Brain pericyte (primary cell): ENCODE results near the gene PPP2R2B.

ENCODE experiments used
- DNase-seq: peaks from one replicate; pipeline ENCODE4 v3.0.0-alpha.2; 2012; ENCODE audit warnings: low read depth, low spot score

Gene PPP2R2B

DNA sequence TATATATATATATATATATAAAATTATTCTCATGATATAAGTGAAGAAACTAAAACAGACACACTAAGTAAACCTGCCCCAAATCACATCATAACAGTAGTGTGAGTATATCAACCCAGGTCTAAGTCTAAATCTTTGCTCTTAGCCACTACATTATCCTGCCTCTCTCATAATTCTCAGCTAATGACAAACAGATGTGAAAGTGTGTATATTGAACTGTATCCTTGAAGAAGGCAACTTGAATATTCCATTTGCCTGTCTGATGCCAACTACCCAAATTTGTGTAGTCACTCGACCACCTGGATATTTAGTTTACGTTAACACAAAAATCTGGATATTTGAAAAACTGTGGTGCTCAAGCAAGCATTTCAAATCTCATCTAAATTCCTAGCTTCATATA lies 97.4 kb downstream of the PPP2R2B start:
- DNase-seq = no peak

DNA sequence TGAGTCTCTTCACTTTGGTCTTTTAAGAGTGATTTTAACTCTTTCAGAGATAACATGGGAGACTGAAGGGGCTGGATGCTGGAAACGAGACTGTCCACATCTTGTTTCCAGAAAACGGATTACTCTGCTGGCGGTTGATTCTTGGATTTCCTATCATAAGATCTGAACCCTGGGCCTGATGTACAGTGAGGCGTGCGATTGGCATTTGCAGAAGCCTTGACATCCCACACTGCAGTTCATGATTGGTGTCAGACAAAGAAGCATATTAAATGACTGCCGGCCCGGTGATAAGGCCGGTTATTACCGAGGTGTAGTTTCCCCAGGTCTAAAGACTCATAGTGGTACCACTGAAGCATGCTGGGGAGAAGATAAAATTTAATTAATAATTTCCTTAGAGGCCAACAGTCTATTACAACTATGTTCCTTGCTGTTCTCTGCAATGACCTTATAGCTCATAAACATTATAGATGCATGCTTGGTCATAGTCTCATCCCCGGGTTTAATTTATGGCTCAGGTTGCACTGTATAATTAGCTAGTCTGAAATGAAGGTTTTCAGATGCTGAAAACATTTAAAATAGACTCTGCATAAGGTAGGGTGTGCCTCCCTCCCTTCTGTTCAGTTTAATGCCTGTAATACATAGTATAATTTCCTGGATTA lies 99.2 kb downstream of the PPP2R2B start:
- no peak for DNase-seq

DNA sequence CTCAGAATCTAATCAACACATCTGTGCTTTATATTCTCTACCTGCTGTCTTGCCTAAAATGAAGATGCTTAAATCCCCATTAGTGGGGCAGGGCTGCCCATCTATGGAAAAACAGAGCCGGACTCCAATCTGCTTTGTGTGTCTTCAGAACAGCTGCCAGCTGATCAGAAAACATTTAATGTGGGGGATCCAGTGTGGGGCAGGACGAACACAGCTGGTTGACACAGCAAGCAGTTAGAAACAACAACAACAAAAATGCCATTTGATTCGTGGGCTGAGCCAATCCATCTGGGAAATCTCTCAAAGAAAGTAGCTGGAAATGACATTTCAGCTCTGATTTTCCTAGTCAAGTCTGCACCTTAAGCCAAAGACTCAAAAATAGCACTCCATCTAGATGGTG lies 99.8 kb downstream of the PPP2R2B start:
- DNase-seq = no peak

DNA sequence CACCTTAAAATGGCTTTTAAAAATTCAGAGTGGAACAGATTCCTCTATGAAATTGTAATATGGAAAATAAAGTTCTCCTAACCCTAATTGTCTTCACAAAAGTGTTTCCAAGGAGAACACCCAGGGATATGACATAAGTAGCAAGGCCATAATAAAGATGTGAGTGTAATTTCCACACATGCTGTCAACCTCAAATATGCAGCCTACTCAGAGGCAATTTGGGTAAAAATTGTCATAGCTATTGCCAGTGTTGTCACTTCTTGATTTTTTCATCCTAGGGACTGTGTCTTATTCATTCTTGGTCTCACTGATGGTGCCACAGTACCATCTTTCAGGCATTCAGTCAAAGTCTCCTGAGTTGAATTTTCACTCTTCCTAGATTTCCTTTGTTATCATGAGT lies 100.3 kb downstream of the PPP2R2B start:
- DNase-seq = no peak

DNA sequence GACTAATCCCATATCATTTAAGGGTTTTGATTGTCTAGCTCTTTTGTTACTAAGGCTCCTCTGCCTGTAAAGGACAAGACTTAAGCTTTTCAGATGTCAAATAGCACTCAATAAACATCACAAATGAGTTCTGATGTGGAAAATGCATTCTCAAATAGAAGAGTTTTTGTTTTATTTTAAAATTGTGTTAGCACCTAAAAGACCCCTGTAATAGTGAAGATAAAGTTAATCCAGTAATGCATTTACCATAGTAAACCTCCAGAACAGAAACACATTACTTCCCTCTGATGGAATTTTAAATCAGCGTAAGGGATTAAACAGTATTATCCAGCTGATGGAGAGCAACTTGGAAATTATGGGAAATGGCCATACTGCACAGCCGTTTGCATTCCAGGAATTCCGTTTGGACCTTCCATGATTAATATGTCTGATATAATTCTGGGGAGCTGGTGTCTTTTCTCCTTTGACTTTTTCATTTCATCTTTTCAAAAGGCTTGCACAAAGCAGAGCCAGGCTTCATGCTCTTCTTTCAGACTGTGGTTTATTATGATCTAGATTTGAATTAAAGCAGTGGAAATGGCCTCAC lies 105.6 kb downstream of the PPP2R2B start:
- no peak for DNase-seq

DNA sequence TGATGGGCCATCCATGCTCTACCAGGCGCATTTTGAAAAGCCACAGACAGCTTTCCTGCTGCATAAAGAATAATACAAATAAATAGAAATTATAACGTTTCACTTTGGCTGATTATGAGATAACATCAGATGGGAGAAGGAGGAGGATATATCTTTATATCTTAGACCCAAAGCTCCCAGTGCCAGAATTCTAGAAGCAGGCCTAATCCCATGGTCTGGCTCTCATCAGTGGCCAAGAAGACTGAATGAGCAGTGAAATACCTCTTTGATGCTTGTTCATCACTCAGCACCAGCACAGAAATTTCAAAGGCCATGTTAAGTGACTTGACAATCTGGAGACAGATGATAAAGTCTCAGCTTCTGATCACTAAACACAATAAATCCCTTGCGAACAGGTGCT lies 107.6 kb downstream of the PPP2R2B start:
- no peak for DNase-seq

DNA sequence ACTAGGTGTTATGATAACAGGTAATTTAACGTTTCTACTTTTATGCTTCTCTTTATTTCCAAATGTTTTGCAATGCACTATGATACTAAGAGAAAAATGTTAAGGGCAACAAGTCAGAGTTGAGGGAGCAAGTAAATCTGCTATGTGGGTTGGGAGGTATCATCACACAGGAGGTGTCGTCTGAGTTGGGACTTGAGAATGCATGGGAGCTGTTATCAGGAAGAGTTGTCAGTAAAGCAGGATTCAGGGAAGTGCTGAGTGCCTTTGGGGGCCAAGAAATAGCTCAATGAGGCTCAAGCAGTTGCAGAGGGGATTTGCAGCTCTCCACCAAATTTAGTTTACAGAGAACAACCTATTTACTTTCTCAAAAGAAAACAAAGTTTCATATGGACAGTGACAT lies 108.0 kb downstream of the PPP2R2B start:
- DNase-seq = no peak

DNA sequence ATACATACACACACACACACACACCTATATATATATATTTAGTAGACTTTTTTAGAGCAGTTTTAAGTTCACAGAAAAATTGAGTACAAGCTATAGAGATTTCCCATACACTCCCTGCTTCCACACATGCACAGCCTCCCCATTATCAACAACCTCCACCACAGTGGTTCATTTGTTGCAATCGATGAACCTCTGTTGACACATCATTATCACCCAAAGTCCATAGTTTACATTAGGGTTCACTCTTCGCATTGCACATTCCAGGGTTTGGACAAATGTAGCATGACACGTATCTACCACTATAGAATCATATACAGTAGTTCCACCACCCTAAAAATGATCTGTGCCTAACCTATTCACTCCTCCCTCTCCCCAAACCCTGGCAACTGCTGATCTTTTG lies 111.0 kb downstream of the PPP2R2B start:
- no peak for DNase-seq

DNA sequence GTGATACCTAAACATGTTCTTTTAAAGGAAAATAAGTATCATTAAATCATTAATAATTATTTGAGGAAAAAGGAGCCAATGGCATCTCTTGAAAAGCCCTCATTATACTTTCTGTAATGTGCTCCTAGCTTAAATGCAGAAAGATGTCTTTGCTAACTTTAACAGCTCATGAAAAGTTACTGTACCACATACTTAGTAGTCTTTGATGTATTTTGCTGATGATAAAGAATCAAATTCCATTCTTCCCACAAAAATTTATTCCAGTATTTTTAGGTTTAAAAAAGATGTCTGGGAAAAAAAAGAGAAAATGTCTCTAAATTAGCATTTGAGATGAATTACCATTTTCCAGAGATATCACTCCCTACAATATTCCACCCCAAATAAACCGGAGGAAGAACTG lies 112.5 kb downstream of the PPP2R2B start:
- no peak for DNase-seq

DNA sequence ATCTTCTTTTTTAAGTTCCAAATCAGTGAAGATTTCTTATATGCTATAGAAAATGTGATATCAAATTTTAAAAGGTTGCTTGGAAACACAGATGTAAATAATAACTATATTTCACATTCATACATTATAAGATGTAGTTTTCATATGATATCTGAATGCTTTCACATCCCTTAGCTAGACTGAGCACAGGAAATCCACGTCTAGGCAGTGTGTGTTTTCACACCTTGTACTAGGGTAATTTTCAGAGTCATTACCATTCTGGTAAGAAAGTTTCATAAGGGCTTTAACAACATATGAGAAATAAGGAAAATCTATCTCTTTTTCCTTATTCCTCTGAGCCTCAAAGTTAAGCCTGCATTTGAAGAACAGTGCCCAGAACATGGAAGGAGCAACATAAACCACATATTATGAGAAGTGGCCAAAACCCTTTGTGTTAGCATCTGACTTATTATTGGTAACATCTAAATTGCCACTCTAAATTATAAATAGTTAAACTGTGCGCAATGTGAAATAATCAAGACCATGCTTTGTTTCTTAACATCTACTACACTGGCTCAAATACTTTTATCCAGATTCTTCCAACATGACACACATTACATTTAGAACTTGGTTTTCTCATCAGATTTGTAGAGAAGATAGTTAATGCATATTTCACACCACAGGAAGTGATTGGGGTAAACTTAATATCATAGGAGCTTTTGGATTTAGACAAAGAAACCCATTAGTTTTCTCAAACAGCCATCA lies 113.3 kb downstream of the PPP2R2B start:
- no peak for DNase-seq

DNA sequence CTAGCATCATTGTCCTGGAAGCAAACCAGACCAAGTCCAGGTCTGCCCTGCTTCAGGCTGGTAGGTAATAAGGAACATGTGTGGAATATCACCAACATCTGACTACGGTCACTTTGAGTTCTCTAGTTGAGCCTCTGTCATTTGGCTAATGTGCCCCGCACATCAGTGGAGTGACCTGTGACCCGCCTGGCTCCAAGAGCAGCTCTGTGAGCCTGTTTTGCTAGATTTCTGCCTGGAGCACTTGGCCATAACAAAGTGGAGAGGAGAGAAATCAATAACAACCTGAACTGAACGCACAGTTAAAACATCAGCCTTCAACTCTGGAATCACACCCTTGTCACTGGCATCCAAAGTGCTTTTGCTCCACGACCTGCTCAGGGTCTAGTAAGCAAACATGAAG lies 115.7 kb downstream of the PPP2R2B start:
- DNase-seq = no peak

DNA sequence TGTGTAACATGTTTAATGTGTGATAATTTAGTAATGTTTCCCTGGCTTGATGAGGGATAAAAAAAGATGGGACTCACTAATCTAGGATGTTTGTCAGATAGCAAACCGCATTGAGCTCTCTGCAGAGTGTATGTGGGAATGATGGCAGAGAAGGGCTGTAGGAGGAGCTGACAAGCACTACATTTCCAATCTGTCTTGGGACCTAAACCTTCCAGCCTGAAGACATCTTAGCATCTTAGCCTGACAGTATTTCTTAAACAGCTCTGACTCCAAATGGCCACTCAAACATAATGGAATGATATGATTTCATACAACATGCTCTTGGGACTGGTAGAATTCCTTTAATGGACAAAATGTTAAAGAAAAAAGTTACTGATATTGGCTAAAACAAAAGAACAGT lies 116.7 kb downstream of the PPP2R2B start:
- DNase-seq = no peak

DNA sequence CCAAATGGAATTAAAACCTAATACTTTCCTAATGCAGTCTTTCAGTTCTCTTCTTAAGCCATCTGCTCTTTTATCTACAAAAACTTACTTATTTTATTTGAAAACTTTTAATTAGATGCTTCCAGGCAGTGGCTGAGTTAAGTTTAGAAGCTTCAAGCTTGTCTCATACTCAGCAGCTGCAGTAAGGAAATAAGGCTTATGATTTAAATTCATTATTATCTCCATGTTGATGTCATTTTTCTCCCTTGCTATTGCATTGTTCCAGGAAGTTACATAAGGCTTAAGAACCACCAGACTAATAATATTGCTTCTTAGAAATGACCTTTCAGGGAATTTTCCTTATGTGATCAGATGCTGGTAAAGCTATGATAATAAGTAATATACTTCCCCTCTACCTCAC lies 119.6 kb downstream of the PPP2R2B start:
- DNase-seq = no peak

DNA sequence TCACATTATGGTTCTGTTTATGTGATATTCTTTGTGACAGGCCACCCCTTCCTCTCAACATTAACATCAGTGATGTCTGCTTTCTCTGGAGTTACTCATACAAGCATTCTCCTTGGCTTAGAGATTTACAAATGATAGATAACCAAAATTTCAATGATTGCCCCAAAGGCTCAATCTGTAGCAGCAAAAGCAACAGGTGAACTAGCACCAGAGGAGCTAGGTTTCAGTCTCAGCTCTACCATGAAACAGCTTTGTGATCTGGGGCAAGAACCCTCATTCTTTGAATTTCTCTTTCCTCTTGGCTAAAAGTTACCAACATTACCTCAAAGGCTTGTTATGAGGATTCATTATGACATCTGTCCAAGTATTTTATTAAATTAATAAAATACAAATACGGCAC lies 120.5 kb downstream of the PPP2R2B start:
- DNase-seq = no peak

DNA sequence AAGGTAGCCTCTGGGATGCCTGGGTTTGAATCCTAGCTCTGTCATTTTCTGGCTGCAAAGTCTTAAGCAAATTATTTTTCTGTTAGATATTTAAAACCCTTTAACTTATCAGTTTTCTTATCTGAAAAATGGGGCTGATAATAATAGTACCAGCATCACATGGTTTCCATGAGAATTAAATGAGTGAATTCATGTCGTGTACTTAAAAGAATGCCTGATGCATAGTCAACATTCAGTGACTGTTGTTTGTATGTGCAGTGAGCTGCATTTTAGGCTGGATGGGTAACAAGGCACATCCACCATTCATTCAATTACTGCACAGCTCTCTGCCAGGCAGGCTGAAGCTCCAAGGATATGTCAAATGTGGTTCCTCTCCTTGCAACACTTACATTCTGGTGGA lies 122.0 kb downstream of the PPP2R2B start:
- DNase-seq = no peak

DNA sequence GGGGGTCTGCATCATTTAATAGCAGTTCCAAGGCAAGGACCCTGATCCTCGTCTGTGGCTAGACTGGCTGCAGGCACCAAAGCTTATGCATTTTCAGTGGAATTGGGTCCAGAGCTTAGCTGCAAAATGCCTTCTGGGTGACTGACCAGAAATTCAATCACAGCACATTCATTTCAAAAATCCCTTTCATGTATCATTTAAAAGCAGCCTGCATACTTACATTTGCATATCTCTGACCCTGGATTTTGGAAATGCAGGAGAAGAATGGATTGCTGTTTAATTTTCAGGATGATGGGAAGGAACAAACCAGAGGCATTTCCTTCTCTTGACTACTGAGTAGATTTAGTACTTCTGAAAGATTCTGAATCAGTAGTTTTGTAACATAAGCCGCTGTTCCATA lies 122.8 kb downstream of the PPP2R2B start:
- DNase-seq = no peak

DNA sequence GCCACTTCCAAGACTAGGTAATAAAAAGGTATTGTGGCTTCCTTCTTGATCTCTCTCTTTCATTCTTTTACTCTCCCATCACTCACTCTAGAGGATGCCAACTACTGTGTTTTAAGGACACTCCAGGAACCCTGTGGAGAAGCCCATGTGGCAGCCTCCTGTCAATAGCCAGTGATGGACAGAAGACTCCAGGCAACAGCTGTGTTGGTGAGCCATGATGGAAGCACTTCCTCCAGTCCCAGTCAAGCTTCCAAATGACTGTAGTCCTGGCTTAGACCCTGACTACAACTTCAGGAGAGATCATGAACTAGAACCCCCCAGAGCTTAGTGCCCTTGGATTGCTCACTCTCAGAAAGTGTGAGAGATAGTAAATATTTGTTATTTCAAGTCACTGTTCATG lies 123.9 kb downstream of the PPP2R2B start:
- no peak for DNase-seq

DNA sequence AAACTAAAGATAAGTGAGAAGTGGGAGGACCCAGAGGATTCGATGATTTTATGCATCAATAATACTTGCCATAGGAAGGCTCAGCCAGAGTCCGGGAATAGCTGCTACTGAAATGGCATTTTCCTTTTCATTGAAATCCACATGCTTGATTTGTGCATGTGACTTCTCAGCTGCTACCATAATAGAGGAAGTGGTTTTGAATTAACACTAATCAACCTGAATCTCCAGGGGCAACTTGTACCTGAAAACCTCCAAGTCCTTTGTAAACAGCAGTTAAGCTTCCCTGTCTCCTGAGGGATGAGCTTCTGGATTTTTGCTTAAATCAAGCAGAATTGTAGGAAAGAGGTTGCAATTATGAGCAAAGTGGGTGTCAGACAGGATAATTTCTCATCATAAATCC lies 124.9 kb downstream of the PPP2R2B start:
- no peak for DNase-seq

DNA sequence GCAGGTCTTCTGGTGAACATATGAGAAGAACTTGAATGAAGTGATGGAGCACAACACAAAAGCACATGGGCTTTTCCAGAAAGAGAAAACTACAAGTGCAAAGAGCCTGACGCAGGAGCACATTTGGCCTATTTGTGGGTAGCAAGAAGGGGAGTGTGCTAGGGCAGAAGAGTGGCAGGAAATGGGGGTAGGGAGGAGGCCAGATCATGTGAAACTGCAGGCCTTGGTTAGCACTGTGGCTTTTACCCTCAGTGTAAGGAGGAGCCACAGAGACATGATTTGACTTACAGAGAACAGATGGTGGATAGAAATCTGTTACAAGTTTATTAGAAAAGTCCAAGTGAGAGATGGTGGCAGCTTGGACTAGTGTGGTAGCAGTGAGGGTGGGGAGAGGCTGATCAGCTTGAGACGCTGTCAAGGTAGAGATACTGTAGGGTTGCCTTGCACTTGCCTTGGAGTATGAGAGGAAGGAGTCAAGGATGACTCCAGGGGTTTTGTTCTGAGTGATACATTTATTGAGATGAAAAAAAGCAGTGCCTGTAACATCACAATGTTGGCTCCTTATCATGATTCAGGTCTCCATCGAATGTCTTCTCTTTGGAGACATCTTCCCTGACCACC lies 126.7 kb downstream of the PPP2R2B start:
- no peak for DNase-seq

DNA sequence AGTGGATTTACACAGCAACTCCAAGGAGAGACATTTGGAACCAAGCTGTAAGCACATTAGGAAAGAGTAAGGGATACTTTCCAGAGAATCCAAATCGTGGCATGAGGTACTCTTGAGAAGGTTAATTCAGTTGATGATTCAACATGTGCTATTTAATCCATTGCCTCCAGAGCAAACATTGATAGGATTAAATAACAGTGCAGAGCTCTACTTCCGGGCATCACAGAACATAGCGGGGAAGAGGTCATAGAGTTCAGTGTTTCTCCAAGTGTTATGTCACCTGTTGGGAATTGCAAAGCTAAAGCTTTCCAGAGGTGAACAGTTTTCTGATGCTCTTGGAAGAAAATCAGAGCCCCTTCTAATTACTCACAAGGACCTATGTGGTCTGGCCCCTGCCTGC lies 127.5 kb downstream of the PPP2R2B start:
- DNase-seq = no peak

DNA sequence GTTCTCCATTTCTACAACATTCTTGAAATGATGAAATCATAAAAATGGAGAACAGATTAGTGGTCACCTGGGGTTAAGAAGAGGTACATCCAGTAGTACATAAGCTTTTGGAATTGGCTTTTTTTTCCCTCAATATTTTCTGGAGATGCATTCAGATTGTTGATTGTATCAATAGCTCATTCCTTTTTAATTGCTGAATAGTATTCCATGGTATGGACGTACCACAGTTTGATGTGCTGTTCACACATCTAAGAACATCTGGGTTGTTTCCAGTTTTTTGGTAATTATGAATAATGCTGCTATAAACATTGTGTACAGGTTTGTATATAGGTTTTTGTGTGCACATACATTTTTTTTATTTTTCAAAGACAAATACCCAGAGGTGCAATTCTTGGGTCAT lies 130.0 kb downstream of the PPP2R2B start:
- DNase-seq = no peak

DNA sequence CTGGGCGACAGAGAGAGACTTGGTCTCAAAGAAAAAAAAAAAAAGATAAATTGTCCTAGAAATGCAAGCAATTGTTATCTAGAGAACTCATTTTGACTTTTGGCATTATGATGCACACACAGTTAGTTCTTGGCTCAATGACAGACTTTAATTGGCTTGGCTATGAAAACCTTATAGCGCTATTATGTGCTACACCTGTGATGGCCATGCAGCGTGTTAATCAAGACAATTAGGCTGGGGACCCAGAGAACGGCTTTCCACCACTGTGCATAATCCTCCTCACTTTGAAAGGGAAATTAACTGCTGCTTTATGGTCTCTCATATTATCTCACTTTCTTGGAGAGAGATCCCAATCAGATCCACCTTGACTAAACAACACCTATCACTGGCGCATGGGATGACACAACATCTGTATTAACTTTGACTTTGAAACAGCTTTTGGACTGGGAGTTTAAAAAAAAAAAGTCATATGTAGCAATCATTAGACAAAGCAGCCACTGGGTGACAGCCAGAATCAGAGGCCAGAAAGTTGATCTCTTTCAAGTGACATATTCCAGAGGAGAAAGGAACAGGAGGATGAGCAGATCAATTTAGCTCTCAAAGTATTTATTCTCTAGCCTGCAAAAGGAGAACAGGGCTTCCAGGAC lies 132.5 kb downstream of the PPP2R2B start:
- no peak for DNase-seq
